ENCODE data around the gene KLF16. TPM values are rescaled to one million over a fixed set of nuclear protein-coding genes. Genes with fewer than 3 reads are reported as not detected.
A peak's percentile ranks its signal among the peaks of the same experiment; 100 is the strongest.

KLF16 gene
- total RNA-seq, 1 experiment from 2014 or later, result 45.5 TPM

DNA sequence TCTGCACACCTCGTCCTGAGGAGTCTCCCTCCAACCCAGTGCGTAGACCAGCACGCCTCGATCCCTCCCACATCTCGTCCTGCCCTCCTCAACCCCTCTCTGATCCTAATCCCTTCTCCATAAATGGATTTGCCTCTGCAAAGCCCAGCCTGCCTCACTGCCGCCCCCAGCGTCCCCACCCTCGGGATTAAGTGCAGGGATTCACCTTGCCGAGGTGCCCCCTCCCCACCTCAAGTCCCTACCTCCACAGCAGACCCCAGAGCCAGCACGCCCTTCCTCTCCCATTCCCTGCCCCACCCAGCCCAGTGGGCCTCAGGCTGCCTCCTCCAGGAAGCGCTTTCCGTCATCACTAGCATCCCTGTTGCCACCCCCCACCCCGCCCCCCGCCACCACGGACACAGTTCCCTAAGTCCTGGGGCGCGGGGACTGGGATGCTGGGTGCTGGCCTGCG, 4.0 kb downstream of the KLF16 start:
- peak overlapping the region; percentile 57 for H3K27ac Mint-ChIP-seq (ENCODE audit: low read depth, unreplicated experiment)
- no peaks in the 10 kb centered on the region for H3K27me3 Mint-ChIP-seq (ENCODE audit: insufficient read depth, unreplicated experiment)
- ChIA-PET CTCF (no interaction called here), POLR2A (interaction anchor here (1.6 kb wide), 1 partner anchor 16 kb away, joined by 5 read pairs; no protein-coding TSS in a partner anchor)
- H3K4me3 Mint-ChIP-seq (ENCODE audit: unreplicated experiment), result peak overlapping the region; percentile 80
- H3K4me1 Mint-ChIP-seq (ENCODE audit: insufficient read depth, unreplicated experiment), result peaks cover 5% of the 10 kb centered on the region
- TF ChIP-seq, protein P1, sequence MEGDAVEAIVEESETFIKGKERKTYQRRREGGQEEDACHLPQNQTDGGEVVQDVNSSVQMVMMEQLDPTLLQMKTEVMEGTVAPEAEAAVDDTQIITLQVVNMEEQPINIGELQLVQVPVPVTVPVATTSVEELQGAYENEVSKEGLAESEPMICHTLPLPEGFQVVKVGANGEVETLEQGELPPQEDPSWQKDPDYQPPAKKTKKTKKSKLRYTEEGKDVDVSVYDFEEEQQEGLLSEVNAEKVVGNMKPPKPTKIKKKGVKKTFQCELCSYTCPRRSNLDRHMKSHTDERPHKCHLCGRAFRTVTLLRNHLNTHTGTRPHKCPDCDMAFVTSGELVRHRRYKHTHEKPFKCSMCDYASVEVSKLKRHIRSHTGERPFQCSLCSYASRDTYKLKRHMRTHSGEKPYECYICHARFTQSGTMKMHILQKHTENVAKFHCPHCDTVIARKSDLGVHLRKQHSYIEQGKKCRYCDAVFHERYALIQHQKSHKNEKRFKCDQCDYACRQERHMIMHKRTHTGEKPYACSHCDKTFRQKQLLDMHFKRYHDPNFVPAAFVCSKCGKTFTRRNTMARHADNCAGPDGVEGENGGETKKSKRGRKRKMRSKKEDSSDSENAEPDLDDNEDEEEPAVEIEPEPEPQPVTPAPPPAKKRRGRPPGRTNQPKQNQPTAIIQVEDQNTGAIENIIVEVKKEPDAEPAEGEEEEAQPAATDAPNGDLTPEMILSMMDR (IDR thresholded peaks at IDR 0.05; ENCODE audit: unreplicated experiment), result no peak
- no peaks in the 10 kb centered on the region for H3K9me3 Mint-ChIP-seq (ENCODE audit: unreplicated experiment)
- DNase-seq (ENCODE audit: unreplicated experiment), result no peak
- H3K36me3 Mint-ChIP-seq (ENCODE audit: insufficient read depth, unreplicated experiment), result peaks cover 2% of the 10 kb centered on the region
- no TSS peak for BruUV-seq (replicated peaks)
- intact Hi-C loops (cut with micrococcal nuclease), result no loop called here

DNA sequence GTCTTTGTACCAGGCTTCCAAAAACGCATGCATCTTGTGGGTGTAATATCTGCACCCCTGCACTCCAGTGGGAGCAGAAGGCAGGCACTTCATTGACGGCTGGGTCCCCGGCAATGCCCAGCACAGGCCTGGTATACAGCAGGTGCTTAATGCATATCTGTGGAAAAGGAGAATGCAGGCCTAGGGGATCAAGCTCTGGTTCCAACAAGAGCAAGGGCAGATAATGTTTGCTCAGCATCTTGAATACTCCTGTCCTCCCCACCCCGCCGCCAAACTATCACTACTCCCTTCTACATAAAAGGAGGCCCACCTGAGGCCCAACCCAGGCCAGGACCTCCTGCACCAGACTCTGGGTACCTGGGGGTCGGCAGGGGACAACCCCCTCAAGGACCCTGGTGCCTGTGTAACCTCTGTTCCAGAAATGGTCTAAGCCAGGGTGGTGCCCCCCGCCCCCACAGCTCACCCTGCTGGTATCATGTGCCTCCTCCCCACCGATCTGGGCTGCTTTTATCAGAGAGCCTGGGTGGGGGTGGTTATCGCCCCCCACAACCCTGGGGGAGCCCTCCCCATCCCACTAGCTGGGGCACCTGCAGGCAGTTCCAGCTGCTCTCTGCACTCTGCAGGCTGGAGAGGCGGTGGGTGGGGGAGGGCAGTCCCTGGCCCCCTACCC, 4.8 kb downstream of the KLF16 start:
- Mint-ChIP-seq H3K9me3 (ENCODE audit: unreplicated experiment) (no peaks in the 10 kb centered on the region), H3K36me3 (ENCODE audit: insufficient read depth, unreplicated experiment) (no peaks in the 10 kb centered on the region), H3K4me1 (ENCODE audit: insufficient read depth, unreplicated experiment) (peaks cover 6% of the 10 kb centered on the region), H3K27ac (ENCODE audit: low read depth, unreplicated experiment) (peak overlapping the region; percentile 57), H3K4me3 (ENCODE audit: unreplicated experiment) (peak overlapping the region; percentile 44), H3K27me3 (ENCODE audit: insufficient read depth, unreplicated experiment) (no peaks in the 10 kb centered on the region)
- BruUV-seq (replicated peaks), result no TSS peak
- TF ChIP-seq, protein P1 (IDR thresholded peaks at IDR 0.05; ENCODE audit: unreplicated experiment), result no peak
- DNase-seq (ENCODE audit: unreplicated experiment), result no peak
- ChIA-PET POLR2A (interaction anchor here (0.8 to 2.7 kb wide), 4 partner anchors 17 to 605 kb away, joined by 3 to 9 read pairs (median 4); no protein-coding TSS in a partner anchor), CTCF (interaction anchor here (0.7 to 1.5 kb wide), 3 partner anchors 8 to 21 kb away, joined by 3 to 4 read pairs (median 3); no protein-coding TSS in a partner anchor)
- intact Hi-C loops (cut with micrococcal nuclease), result no loop called here

DNA sequence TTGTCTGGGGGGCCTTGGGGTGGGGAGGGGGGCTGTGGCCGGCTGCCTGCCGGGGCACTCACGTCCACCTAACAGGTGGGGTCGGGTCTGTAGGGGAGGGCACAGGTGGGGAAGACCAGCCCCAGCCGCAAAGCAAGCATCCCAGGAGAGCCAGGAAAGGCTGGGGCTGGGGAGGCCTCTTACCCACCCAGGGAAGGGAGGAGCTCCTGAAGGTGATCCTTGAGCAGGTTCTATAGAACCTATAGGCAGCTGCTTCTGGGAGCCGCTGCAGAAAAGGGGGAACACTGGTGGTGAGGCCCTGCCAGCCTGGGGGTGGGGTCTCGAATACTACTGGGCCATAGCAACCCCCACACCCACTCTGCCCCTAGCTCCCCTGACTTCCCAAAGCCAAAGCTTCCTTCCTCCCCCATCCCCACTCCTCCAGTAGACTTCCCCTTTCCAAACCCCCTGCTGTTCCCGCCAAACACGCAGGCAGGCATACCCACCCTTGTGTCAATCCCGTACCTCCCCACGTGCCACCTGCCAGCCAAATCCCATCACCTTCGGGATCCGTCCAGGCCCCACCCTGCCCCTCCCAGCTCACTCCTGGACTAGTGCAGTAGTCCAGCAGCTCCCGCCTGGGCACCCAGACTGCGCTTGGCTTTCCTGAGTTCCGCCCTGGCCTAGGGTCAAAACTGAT, 5.6 kb downstream of the KLF16 start:
- intact Hi-C loops (cut with micrococcal nuclease), result no loop called here
- BruUV-seq (replicated peaks), result no TSS peak
- ChIA-PET CTCF (interaction anchor here (0.7 to 1.5 kb wide), 5 partner anchors 9 to 1103 kb away, joined by 3 to 4 read pairs (median 3); no protein-coding TSS in a partner anchor), POLR2A (interaction anchor here (0.6 to 2.7 kb wide), 7 partner anchors 16 to 605 kb away, joined by 3 to 11 read pairs (median 4); no protein-coding TSS in a partner anchor)
- TF ChIP-seq, protein P1 (IDR thresholded peaks at IDR 0.05; ENCODE audit: unreplicated experiment), result no peak
- DNase-seq (ENCODE audit: unreplicated experiment), result no peak
- peaks cover 10% of the 10 kb centered on the region for H3K4me1 Mint-ChIP-seq (ENCODE audit: insufficient read depth, unreplicated experiment)
- H3K27ac Mint-ChIP-seq (ENCODE audit: low read depth, unreplicated experiment), result no peak overlapping the region
- no peaks in the 10 kb centered on the region for H3K36me3 Mint-ChIP-seq (ENCODE audit: insufficient read depth, unreplicated experiment)
- H3K4me3 Mint-ChIP-seq (ENCODE audit: unreplicated experiment), result peak overlapping the region; percentile 44
- H3K27me3 Mint-ChIP-seq (ENCODE audit: insufficient read depth, unreplicated experiment), result no peaks in the 10 kb centered on the region
- H3K9me3 Mint-ChIP-seq (ENCODE audit: unreplicated experiment), result no peaks in the 10 kb centered on the region
